Stomach (tissue), 9 donors: ENCODE measurements around the gene ASCC3. TPM values are rescaled to one million over a fixed set of nuclear protein-coding genes. Genes with fewer than 3 reads are reported as not detected.

Source experiments
- DNase-seq, 2 donors: peaks; one replicate each; pipeline versions ENCODE4 v3.0.0 to v3.0.0-alpha.2; 2013 to 2019
- H3K27ac ChIP-seq, 5 donors: fragments of 200-600 bp in 4 of 5; sonication (generic) in 4 of 5; one replicate each; pipeline ENCODE4 v1.5.1; 2013 to 2019; ENCODE audit warnings: mild to moderate bottlenecking in 1 of 5, moderate library complexity in 1 of 5
- H3K27me3 ChIP-seq, 3 donors: fragments of 200-600 bp; sonication (generic); one replicate each; pipeline ENCODE4 v1.5.1; 2017 to 2019; ENCODE audit warnings: mixed run types in 1 of 3
- H3K36me3 ChIP-seq, 4 donors: fragments of 200-600 bp; sonication (generic); 1 replicate in 3 of 4; 2 replicates in 1 of 4; pipeline ENCODE4 v1.5.1; 2016 to 2019
- H3K4me1 ChIP-seq, 4 donors: fragments of 200-600 bp; sonication (generic); one replicate each; pipeline ENCODE4 v1.5.1; 2016 to 2019
- H3K4me3 ChIP-seq, 4 donors: fragments of 200-600 bp; sonication (generic) in 3 of 4; one replicate each; pipeline ENCODE4 v1.5.1; 2016 to 2019; ENCODE audit warnings: mild to moderate bottlenecking in 1 of 4
- H3K9me3 ChIP-seq, 4 donors: fragments of 200-600 bp; sonication (generic); one replicate each; pipeline ENCODE4 v1.5.1; 2016 to 2019
- EP300 ChIP-seq: sonication (generic); formaldehyde crosslinking; IDR thresholded peaks from one replicate; pipeline ENCODE4 v1.6.1; 2017; ENCODE audit warnings: antibody characterized with exemption
- POLR2A ChIP-seq, 4 donors: fragments of 450-650 bp; IDR thresholded peaks; one replicate each; pipeline ENCODE4 v1.6.1; 2016; ENCODE audit warnings: antibody characterized with exemption in 4 of 4, control low read depth in 2 of 4, mild to moderate bottlenecking in 1 of 4, moderate library complexity in 1 of 4
- POLR2AphosphoS5 ChIP-seq, 3 donors: sonication (generic); formaldehyde crosslinking; IDR thresholded peaks; one replicate each; pipeline ENCODE4 v1.6.1; 2016; ENCODE audit warnings: antibody characterized with exemption in 3 of 3
- WGBS, 5 donors: extraction: QIAGEN DNeasy Blood & Tissue Kit in 3 of 5; methylation state at CpG; one replicate each; pipeline versions ENCODE4 v1.1.5 to v1.1.7; 2013 to 2018; 5-methylcytosine and 5-hydroxymethylcytosine counted together
- intact Hi-C: fragments of 100-400 bp; cut with DNase I; formaldehyde crosslinking; loops from one replicate; pipeline ENCODE4 v1.15.1; 2023; ENCODE audit warnings: low total_unique reads
- polyA plus RNA-seq, 3 donors: library from polyadenylated mRNA; stranded (reverse); fragments of 200-250 nt; gene quantifications; one replicate each; pipeline ENCODE4 v1.2.3, GENCODE V29; 2013
- total RNA-seq, 5 donors: library from RNA; depleted of rRNA; stranded (reverse); fragments of >200 nt; gene quantifications; one replicate each; pipeline versions ENCODE4 v1.1.0 to v1.2.3, GENCODE V29; 2014 to 2016
- TF ChIP-seq, protein P1 (sequence below), 7 experiments: fragments of 450-650 bp in 4 of 7; fragments of 200-600 bp in 3 of 7; sonication (generic) in 3 of 7; IDR thresholded peaks; one replicate each; pipeline ENCODE4 v1.5.1; 2016 to 2019; ENCODE audit warnings: antibody characterized with exemption in 7 of 7, control low read depth in 2 of 7, mild to moderate bottlenecking in 1 of 7
- donor health status: healthy with polysubstance abuse.
- donor health status: Bipolar disorder and iron deficiency.
- donor health status: healthy.

Gene ASCC3
- total and polyA plus RNA-seq, 8 donors, result 6.3 to 49.2 (median 19.1) TPM

DNA sequence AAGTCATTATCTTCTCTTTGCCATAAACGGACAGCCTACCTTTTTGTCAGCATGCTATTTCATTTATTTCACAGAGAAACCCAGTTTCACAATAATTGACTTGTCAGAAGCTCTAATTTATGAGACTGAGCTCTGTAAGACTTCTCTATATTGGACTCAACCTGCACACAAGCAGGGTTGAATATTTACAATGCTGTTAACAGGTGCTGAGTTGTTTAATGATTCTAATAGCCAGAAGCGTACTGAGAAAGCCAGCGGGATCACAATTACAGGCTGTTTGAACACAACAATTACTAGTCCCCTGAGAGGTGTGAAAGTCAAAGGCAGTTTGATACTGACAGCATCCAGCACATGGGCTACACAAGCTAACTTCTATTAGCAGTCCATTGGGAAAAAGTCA lies 288.2 kb downstream of the ASCC3 start:
- H3K4me3 ChIP-seq, result no peak overlapping the region
- TF ChIP-seq EP300 (no peak), POLR2A (IDR thresholded peaks at IDR 0.05) (no peak), POLR2AphosphoS5 (IDR thresholded peaks at IDR 0.05) (no peak)
- TF ChIP-seq, protein P1, sequence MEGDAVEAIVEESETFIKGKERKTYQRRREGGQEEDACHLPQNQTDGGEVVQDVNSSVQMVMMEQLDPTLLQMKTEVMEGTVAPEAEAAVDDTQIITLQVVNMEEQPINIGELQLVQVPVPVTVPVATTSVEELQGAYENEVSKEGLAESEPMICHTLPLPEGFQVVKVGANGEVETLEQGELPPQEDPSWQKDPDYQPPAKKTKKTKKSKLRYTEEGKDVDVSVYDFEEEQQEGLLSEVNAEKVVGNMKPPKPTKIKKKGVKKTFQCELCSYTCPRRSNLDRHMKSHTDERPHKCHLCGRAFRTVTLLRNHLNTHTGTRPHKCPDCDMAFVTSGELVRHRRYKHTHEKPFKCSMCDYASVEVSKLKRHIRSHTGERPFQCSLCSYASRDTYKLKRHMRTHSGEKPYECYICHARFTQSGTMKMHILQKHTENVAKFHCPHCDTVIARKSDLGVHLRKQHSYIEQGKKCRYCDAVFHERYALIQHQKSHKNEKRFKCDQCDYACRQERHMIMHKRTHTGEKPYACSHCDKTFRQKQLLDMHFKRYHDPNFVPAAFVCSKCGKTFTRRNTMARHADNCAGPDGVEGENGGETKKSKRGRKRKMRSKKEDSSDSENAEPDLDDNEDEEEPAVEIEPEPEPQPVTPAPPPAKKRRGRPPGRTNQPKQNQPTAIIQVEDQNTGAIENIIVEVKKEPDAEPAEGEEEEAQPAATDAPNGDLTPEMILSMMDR (IDR thresholded peaks at IDR 0.05), result no peak
- H3K9me3 ChIP-seq, result no peaks in the 10 kb centered on the region
- no peak overlapping the region for H3K27ac ChIP-seq
- WGBS, 5 donors, result 65 to 76% (median 68%) methylated on average over 3 of the region's 3 CpGs
- DNase-seq, result peak in 1 of 2 donors; percentile 32
- H3K27me3 ChIP-seq, result no peaks in the 10 kb centered on the region
- no peaks in the 10 kb centered on the region for H3K4me1 ChIP-seq
- peaks cover 0 to 38% (median 21%) of the 10 kb centered on the region in 4 donors for H3K36me3 ChIP-seq
- intact Hi-C loops, result no loop called here

GRCh38 chr6:100577425-100577824 lies 303.7 kb downstream of the ASCC3 start:
- DNase-seq, result no peak
- TF ChIP-seq POLR2A (IDR thresholded peaks at IDR 0.05) (no peak), EP300 (no peak), POLR2AphosphoS5 (IDR thresholded peaks at IDR 0.05) (no peak)
- TF ChIP-seq, protein P1 (IDR thresholded peaks at IDR 0.05), result no peak
- 81 to 93% (median 91%) methylated on average over 4 of the region's 4 CpGs for WGBS, 5 donors
- no peak overlapping the region for H3K4me3 ChIP-seq
- no peaks in the 10 kb centered on the region for H3K4me1 ChIP-seq
- H3K9me3 ChIP-seq, result peaks cover 0 to 7% (median 0%) of the 10 kb centered on the region in 4 donors
- H3K27ac ChIP-seq, result no peak overlapping the region
- no peaks in the 10 kb centered on the region for H3K36me3 ChIP-seq
- H3K27me3 ChIP-seq, result no peaks in the 10 kb centered on the region
- intact Hi-C loops, result no loop called here

- Histone ChIP-seq H3K4me1 (no peaks in the 10 kb centered on the region), H3K27ac (no peak overlapping the region), H3K9me3 (peaks cover 0 to 7% (median 0%) of the 10 kb centered on the region in 4 donors), H3K27me3 (no peaks in the 10 kb centered on the region), H3K36me3 (peaks cover 0 to 14% (median 8%) of the 10 kb centered on the region in 4 donors), H3K4me3 (no peak overlapping the region)
- intact Hi-C loops, result no loop called here
- TF ChIP-seq EP300, result no peak
- no peak for TF ChIP-seq POLR2A (IDR thresholded peaks at IDR 0.05)
- TF ChIP-seq, protein P1 (IDR thresholded peaks at IDR 0.05), result no peak
- TF ChIP-seq POLR2AphosphoS5 (IDR thresholded peaks at IDR 0.05), result no peak
- 89 to 97% (median 94%) methylated on average over 4 of the region's 4 CpGs for WGBS, 5 donors
- no peak for DNase-seq
These were observed 305.2 kb downstream of the ASCC3 start for GRCh38 chr6:100575921-100576320.

GRCh38 chr6:100574836-100575235 lies 306.3 kb downstream of the ASCC3 start:
- H3K27me3 ChIP-seq, result no peaks in the 10 kb centered on the region
- H3K27ac ChIP-seq, result no peak overlapping the region
- H3K36me3 ChIP-seq, result peaks cover 0 to 22% (median 10%) of the 10 kb centered on the region in 4 donors
- DNase-seq, result no peak
- TF ChIP-seq POLR2A (IDR thresholded peaks at IDR 0.05), result no peak
- no peak for TF ChIP-seq EP300
- TF ChIP-seq, protein P1 (IDR thresholded peaks at IDR 0.05), result no peak
- TF ChIP-seq POLR2AphosphoS5 (IDR thresholded peaks at IDR 0.05), result no peak
- intact Hi-C loops, result no loop called here
- H3K4me1 ChIP-seq, result no peaks in the 10 kb centered on the region
- 95 to 100% (median 96%) methylated on average over 2 of the region's 2 CpGs for WGBS, 5 donors
- no peak overlapping the region for H3K4me3 ChIP-seq
- peaks cover 0 to 7% (median 0%) of the 10 kb centered on the region in 4 donors for H3K9me3 ChIP-seq
